H1 (cell line): Measurements from ENCODE around the gene GMPR2. TPM values are rescaled to one million over a fixed set of nuclear protein-coding genes. Genes with fewer than 3 reads are reported as not detected.

Experiments
- BACH1 ChIP-seq: IDR thresholded peaks from 2 replicates; pipeline ENCODE4 v1.6.1; 2012; ENCODE audit warnings: low read length, improper control_type of control experiment
- CBX8 ChIP-seq: fragments of 300-800, 300-1000 bp; sonication (generic); IDR thresholded peaks from 2 replicates; pipeline ENCODE4 v1.7.1; 2016; ENCODE audit warnings: low read depth, low read length, borderline replicate concordance
- CREB1 ChIP-seq: IDR thresholded peaks from 2 replicates; pipeline ENCODE4 v1.6.1; 2012; ENCODE audit warnings: inconsistent platforms
- CTCF ChIP-seq, 3 experiments: IDR thresholded peaks; 1 replicate in 2 of 3; 2 replicates in 1 of 3; pipeline versions ENCODE4 v1.5.1 to v1.6.1; 2011; ENCODE audit warnings: low read length in 3 of 3, mild to moderate bottlenecking in 3 of 3, inconsistent platforms in 2 of 3, low read depth in 1 of 3, moderate library complexity in 1 of 3; ENCODE audit not compliant: insufficient read depth in 1 of 3; ENCODE audit errors: control extremely low read depth in 1 of 3
- EZH2 ChIP-seq: fragments of 200-600 bp; sonication (generic); IDR thresholded peaks from 2 replicates; pipeline ENCODE4 v1.7.1; 2012; ENCODE audit warnings: low read depth, mild to moderate bottlenecking, moderate library complexity, low read length, inconsistent platforms; ENCODE audit not compliant: severe bottlenecking
- HDAC6 ChIP-seq: IDR thresholded peaks from one replicate; pipeline ENCODE4 v1.7.1; 2012; ENCODE audit warnings: low read depth, mild to moderate bottlenecking, inconsistent platforms, low read length, moderate library complexity
- RXRA ChIP-seq: IDR thresholded peaks from 2 replicates; pipeline ENCODE4 v1.6.1; 2011; ENCODE audit warnings: low read depth, mild to moderate bottlenecking, low read length, moderate library complexity; ENCODE audit not compliant: insufficient read depth
- polyA plus RNA-seq, 7 experiments: library from polyadenylated mRNA; depleted of rRNA in 3 of 7; stranded (reverse) in 5 of 7; unstranded in 2 of 7; fragments of >200 nt in 5 of 7; fragments of 200-250 nt in 2 of 7; gene quantifications; 1 replicate in 5 of 7; 2 replicates in 1 of 7; 4 replicates in 1 of 7; pipeline versions ENCODE4 v1.2.1 to v1.2.3, GENCODE V29; 2011 to 2013; ENCODE audit warnings: missing spikeins in 2 of 7, mixed read lengths in 2 of 7
- total RNA-seq: library from RNA; stranded (reverse); fragmentation: NEBNext Ultra II Directional; extraction: Animal tissue kit (Norgen Biotek cat#: 25700); gene quantifications from 2 replicates; pipeline ENCODE4 v1.2.1, GENCODE V29; 2021
- TF ChIP-seq, protein P1 (sequence below): fragments of 300-600 bp; sonication (generic); IDR thresholded peaks from 2 replicates; pipeline ENCODE4 v1.7.1; 2012; ENCODE audit warnings: low read length, moderate library complexity, mild to moderate bottlenecking, inconsistent platforms; ENCODE audit not compliant: insufficient replicate concordance
- TF ChIP-seq, protein P2 (sequence below): IDR thresholded peaks from 2 replicates; pipeline ENCODE4 v1.6.1; 2011; ENCODE audit warnings: low read depth, mild to moderate bottlenecking, low read length; ENCODE audit not compliant: insufficient read depth

Gene GMPR2
- total and polyA plus RNA-seq, 2 of the 8 experiments (the other 6 are each of a cell fraction or from before 2014, with no cell fraction given), result 61.6 to 85.3 TPM

- TF ChIP-seq, protein P1, sequence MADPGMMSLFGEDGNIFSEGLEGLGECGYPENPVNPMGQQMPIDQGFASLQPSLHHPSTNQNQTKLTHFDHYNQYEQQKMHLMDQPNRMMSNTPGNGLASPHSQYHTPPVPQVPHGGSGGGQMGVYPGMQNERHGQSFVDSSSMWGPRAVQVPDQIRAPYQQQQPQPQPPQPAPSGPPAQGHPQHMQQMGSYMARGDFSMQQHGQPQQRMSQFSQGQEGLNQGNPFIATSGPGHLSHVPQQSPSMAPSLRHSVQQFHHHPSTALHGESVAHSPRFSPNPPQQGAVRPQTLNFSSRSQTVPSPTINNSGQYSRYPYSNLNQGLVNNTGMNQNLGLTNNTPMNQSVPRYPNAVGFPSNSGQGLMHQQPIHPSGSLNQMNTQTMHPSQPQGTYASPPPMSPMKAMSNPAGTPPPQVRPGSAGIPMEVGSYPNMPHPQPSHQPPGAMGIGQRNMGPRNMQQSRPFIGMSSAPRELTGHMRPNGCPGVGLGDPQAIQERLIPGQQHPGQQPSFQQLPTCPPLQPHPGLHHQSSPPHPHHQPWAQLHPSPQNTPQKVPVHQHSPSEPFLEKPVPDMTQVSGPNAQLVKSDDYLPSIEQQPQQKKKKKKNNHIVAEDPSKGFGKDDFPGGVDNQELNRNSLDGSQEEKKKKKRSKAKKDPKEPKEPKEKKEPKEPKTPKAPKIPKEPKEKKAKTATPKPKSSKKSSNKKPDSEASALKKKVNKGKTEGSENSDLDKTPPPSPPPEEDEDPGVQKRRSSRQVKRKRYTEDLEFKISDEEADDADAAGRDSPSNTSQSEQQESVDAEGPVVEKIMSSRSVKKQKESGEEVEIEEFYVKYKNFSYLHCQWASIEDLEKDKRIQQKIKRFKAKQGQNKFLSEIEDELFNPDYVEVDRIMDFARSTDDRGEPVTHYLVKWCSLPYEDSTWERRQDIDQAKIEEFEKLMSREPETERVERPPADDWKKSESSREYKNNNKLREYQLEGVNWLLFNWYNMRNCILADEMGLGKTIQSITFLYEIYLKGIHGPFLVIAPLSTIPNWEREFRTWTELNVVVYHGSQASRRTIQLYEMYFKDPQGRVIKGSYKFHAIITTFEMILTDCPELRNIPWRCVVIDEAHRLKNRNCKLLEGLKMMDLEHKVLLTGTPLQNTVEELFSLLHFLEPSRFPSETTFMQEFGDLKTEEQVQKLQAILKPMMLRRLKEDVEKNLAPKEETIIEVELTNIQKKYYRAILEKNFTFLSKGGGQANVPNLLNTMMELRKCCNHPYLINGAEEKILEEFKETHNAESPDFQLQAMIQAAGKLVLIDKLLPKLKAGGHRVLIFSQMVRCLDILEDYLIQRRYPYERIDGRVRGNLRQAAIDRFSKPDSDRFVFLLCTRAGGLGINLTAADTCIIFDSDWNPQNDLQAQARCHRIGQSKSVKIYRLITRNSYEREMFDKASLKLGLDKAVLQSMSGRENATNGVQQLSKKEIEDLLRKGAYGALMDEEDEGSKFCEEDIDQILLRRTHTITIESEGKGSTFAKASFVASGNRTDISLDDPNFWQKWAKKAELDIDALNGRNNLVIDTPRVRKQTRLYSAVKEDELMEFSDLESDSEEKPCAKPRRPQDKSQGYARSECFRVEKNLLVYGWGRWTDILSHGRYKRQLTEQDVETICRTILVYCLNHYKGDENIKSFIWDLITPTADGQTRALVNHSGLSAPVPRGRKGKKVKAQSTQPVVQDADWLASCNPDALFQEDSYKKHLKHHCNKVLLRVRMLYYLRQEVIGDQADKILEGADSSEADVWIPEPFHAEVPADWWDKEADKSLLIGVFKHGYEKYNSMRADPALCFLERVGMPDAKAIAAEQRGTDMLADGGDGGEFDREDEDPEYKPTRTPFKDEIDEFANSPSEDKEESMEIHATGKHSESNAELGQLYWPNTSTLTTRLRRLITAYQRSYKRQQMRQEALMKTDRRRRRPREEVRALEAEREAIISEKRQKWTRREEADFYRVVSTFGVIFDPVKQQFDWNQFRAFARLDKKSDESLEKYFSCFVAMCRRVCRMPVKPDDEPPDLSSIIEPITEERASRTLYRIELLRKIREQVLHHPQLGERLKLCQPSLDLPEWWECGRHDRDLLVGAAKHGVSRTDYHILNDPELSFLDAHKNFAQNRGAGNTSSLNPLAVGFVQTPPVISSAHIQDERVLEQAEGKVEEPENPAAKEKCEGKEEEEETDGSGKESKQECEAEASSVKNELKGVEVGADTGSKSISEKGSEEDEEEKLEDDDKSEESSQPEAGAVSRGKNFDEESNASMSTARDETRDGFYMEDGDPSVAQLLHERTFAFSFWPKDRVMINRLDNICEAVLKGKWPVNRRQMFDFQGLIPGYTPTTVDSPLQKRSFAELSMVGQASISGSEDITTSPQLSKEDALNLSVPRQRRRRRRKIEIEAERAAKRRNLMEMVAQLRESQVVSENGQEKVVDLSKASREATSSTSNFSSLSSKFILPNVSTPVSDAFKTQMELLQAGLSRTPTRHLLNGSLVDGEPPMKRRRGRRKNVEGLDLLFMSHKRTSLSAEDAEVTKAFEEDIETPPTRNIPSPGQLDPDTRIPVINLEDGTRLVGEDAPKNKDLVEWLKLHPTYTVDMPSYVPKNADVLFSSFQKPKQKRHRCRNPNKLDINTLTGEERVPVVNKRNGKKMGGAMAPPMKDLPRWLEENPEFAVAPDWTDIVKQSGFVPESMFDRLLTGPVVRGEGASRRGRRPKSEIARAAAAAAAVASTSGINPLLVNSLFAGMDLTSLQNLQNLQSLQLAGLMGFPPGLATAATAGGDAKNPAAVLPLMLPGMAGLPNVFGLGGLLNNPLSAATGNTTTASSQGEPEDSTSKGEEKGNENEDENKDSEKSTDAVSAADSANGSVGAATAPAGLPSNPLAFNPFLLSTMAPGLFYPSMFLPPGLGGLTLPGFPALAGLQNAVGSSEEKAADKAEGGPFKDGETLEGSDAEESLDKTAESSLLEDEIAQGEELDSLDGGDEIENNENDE, result no peak
- TF ChIP-seq EZH2, result no peak
- no peak for TF ChIP-seq CREB1
- TF ChIP-seq RXRA, result no peak
- TF ChIP-seq, protein P2, sequence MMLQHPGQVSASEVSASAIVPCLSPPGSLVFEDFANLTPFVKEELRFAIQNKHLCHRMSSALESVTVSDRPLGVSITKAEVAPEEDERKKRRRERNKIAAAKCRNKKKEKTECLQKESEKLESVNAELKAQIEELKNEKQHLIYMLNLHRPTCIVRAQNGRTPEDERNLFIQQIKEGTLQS, result no peak
- no peak for TF ChIP-seq BACH1
- TF ChIP-seq HDAC6, result no peak
- no peak for TF ChIP-seq CTCF (IDR thresholded peaks at IDR 0.05; ENCODE audit: control extremely low read depth in 1 of 3, insufficient read depth in 1 of 3, low read depth in 1 of 3, low read length in 3 of 3)
- TF ChIP-seq CBX8, result no peak
These were observed 43.7 kb upstream of the GMPR2 start (continued) for GRCh38 chr14:24189059-24189375.
